CD14-positive monocyte (primary cell): ENCODE measurements around the gene RELCH. TPM values are rescaled to one million over a fixed set of nuclear protein-coding genes. Genes with fewer than 3 reads are reported as not detected.
A peak's percentile ranks its signal among the peaks of the same experiment; 100 is the strongest.

Experiments used
- DNase-seq, 3 donors: peaks; one replicate each; pipeline ENCODE4 v3.0.0-alpha.2; 2011 to 2022
- H2AFZ ChIP-seq: 2 replicates; pipeline ENCODE4 v1.6.0; 2012; ENCODE audit warnings: mild to moderate bottlenecking, low read depth, low read length, inconsistent platforms; ENCODE audit not compliant: insufficient read depth, poor library complexity, severe bottlenecking
- H3K27ac ChIP-seq, 2 donors: 1 replicate in 1 of 2; 2 replicates in 1 of 2; pipeline ENCODE4 v1.5.1; 2012 to 2013; ENCODE audit warnings: low read length in 2 of 2, control low read depth in 1 of 2, inconsistent platforms in 1 of 2, low read depth in 1 of 2, mild to moderate bottlenecking in 1 of 2
- H3K27me3 ChIP-seq, 2 donors: one replicate each; pipeline versions ENCODE4 v1.6.0 to v1.6.1; 2011 to 2013; ENCODE audit warnings: low read length in 2 of 2; ENCODE audit not compliant: control insufficient read depth in 2 of 2, insufficient read depth in 2 of 2
- H3K36me3 ChIP-seq, 2 donors: replicated peaks in 1 of 2; 1 replicate in 1 of 2; 2 replicates in 1 of 2; pipeline versions ENCODE4 v1.5.1 to v1.6.1; 2012 to 2013; ENCODE audit warnings: low read length in 2 of 2, control low read depth in 1 of 2, inconsistent platforms in 1 of 2, mild to moderate bottlenecking in 1 of 2; ENCODE audit not compliant: insufficient read depth in 2 of 2, control insufficient read depth in 1 of 2
- H3K4me1 ChIP-seq, 2 donors: 1 replicate in 1 of 2; 2 replicates in 1 of 2; pipeline versions ENCODE4 v1.5.1 to v1.6.1; 2012 to 2013; ENCODE audit warnings: low read length in 2 of 2, control low read depth in 1 of 2, inconsistent platforms in 1 of 2, mild to moderate bottlenecking in 1 of 2, moderate library complexity in 1 of 2; ENCODE audit not compliant: insufficient read depth in 2 of 2, control insufficient read depth in 1 of 2
- H3K4me2 ChIP-seq: replicated peaks from 2 replicates; pipeline ENCODE3; 2012; ENCODE audit warnings: low read length, moderate library complexity, mild to moderate bottlenecking; ENCODE audit not compliant: poor library complexity, severe bottlenecking; ENCODE audit errors: extremely low read depth
- H3K4me3 ChIP-seq, 3 experiments: fragments of 200-600 bp in 1 of 3; sonication (generic) in 1 of 3; replicated peaks in 1 of 3; 1 replicate in 2 of 3; 2 replicates in 1 of 3; pipeline ENCODE4 v1.5.1; 2011 to 2013; ENCODE audit warnings: low read length in 3 of 3, mild to moderate bottlenecking in 3 of 3, control low read depth in 2 of 3, low read depth in 2 of 3, inconsistent platforms in 1 of 3, moderate library complexity in 1 of 3
- H3K79me2 ChIP-seq: 2 replicates; pipeline ENCODE4 v1.6.0; 2012; ENCODE audit warnings: mild to moderate bottlenecking, control low read depth, inconsistent platforms, low read length, moderate library complexity; ENCODE audit not compliant: insufficient read depth
- H3K9ac ChIP-seq: 2 replicates; pipeline ENCODE4 v1.6.0; 2017; ENCODE audit warnings: low read length, mild to moderate bottlenecking; ENCODE audit not compliant: insufficient read depth, poor library complexity, severe bottlenecking
- H3K9me3 ChIP-seq, 2 donors: replicated peaks in 1 of 2; 1 replicate in 1 of 2; 2 replicates in 1 of 2; pipeline versions ENCODE4 v1.5.1 to v1.6.1; 2012 to 2013; ENCODE audit warnings: low read length in 2 of 2, control low read depth in 1 of 2; ENCODE audit not compliant: control insufficient read depth in 1 of 2, insufficient read depth in 1 of 2
- H4K20me1 ChIP-seq: 2 replicates; pipeline ENCODE4 v1.6.0; 2012; ENCODE audit warnings: mild to moderate bottlenecking, low read length, control low read depth, moderate library complexity; ENCODE audit not compliant: insufficient read depth
- H3K27ac Mint-ChIP-seq, 7 donors: one replicate each; pipeline ENCODE4 v1.8.0; 2020; ENCODE audit warnings: mild to moderate bottlenecking in 7 of 7, mixed read lengths in 7 of 7, moderate library complexity in 6 of 7, inconsistent platforms in 2 of 7
- H3K27me3 Mint-ChIP-seq, 3 donors: one replicate each; pipeline ENCODE4 v1.8.0; 2021 to 2022; ENCODE audit warnings: low read depth in 3 of 3, mild to moderate bottlenecking in 3 of 3, mixed read lengths in 3 of 3, moderate library complexity in 3 of 3, inconsistent platforms in 1 of 3
- H3K36me3 Mint-ChIP-seq, 2 donors: one replicate each; pipeline ENCODE4 v1.8.0; 2020; ENCODE audit warnings: mixed read lengths in 2 of 2, inconsistent platforms in 1 of 2, mild to moderate bottlenecking in 1 of 2
- H3K4me1 Mint-ChIP-seq: one replicate; pipeline ENCODE4 v1.8.0; 2020; ENCODE audit warnings: mild to moderate bottlenecking, mixed read lengths
- H3K4me3 Mint-ChIP-seq, 2 donors: one replicate each; pipeline ENCODE4 v1.8.0; 2020; ENCODE audit warnings: mild to moderate bottlenecking in 2 of 2, mixed read lengths in 2 of 2, moderate library complexity in 1 of 2
- H3K9me3 Mint-ChIP-seq, 7 donors: one replicate each; pipeline ENCODE4 v1.8.0; 2020 to 2022; ENCODE audit warnings: mixed read lengths in 7 of 7, mild to moderate bottlenecking in 6 of 7, moderate library complexity in 6 of 7, inconsistent platforms in 2 of 7
- WGBS: methylation state at CpG from one replicate; pipeline ENCODE4 v1.1.5; 2013; ENCODE audit warnings: missing lambda C conversion rate; ENCODE audit not compliant: insufficient coverage; 5-methylcytosine and 5-hydroxymethylcytosine counted together
- intact Hi-C, 2 donors: fragments of 100-400 bp; cut with micrococcal nuclease; formaldehyde crosslinking; loops; one replicate each; pipeline versions ENCODE4 v1.15.0 to v1.15.1; 2023
- polyA plus RNA-seq, 3 donors: library from polyadenylated mRNA; depleted of rRNA in 1 of 3; unstranded in 2 of 3; stranded (reverse) in 1 of 3; fragments of 300-500 nt in 2 of 3; fragments of >200 nt in 1 of 3; fragmentation: Illumina TruSeq in 2 of 3; gene quantifications; 1 replicate in 2 of 3; 2 replicates in 1 of 3; pipeline ENCODE4 v1.2.3, GENCODE V29; 2012 to 2021
- TF ChIP-seq, protein P1 (sequence below): fragments of 200-600 bp; IDR thresholded peaks from one replicate; pipeline ENCODE4 v1.8.0; 2022; ENCODE audit warnings: antibody characterized with exemption, mild to moderate bottlenecking

The RELCH gene
- polyA plus RNA-seq, 3 donors: 3.8 to 30.4 (median 4.9) TPM

DNA sequence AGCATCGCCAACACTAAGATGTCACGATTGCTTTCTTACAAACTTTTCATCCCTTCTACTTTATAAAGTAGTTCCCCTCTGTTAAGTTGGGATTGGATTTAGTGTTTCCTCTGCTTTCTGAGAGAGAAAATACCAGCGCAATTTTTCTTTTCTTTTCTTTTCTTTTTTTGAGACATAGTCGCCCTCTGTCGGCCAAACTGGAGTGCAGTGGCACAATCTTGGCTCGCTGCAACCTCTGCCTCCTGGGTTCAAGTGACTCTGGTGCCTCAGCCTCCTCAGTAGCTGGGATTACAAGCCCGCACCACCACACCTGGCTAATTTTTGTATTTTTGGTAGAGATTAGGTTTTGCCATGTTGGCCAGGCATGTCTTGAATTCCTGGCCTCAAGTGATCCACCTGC is 9.0 kb downstream of the RELCH start:
- no peaks in the 10 kb centered on the region for H3K27me3 Mint-ChIP-seq
- H3K4me1 ChIP-seq: peaks cover 11 to 18% of the 10 kb centered on the region in 2 donors
- peak overlapping the region in 3 of 7 donors; percentile 26 to 54 (median 32) for H3K27ac Mint-ChIP-seq
- no peak overlapping the region for H3K4me2 ChIP-seq
- no peak overlapping the region for H3K4me3 ChIP-seq
- intact Hi-C loops: no loop called here
- H3K9me3 ChIP-seq: no peaks in the 10 kb centered on the region
- H3K9ac ChIP-seq: no peak overlapping the region
- no peak for DNase-seq
- H2AFZ ChIP-seq: no peak overlapping the region
- H3K27ac ChIP-seq: no peak overlapping the region
- H3K27me3 ChIP-seq: no peaks in the 10 kb centered on the region
- H3K36me3 Mint-ChIP-seq: peaks cover 0 to 9% of the 10 kb centered on the region in 2 donors
- H3K36me3 ChIP-seq: no peaks in the 10 kb centered on the region
- H3K79me2 ChIP-seq: peaks cover 100% of the 10 kb centered on the region
- H3K4me1 Mint-ChIP-seq: peaks cover 45% of the 10 kb centered on the region
- TF ChIP-seq, protein P1, sequence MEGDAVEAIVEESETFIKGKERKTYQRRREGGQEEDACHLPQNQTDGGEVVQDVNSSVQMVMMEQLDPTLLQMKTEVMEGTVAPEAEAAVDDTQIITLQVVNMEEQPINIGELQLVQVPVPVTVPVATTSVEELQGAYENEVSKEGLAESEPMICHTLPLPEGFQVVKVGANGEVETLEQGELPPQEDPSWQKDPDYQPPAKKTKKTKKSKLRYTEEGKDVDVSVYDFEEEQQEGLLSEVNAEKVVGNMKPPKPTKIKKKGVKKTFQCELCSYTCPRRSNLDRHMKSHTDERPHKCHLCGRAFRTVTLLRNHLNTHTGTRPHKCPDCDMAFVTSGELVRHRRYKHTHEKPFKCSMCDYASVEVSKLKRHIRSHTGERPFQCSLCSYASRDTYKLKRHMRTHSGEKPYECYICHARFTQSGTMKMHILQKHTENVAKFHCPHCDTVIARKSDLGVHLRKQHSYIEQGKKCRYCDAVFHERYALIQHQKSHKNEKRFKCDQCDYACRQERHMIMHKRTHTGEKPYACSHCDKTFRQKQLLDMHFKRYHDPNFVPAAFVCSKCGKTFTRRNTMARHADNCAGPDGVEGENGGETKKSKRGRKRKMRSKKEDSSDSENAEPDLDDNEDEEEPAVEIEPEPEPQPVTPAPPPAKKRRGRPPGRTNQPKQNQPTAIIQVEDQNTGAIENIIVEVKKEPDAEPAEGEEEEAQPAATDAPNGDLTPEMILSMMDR: peak; percentile 14
- no CpG with 5 or more reads among the region's 7 CpGs for WGBS
- peaks cover 0 to 2% (median 0%) of the 10 kb centered on the region in 7 donors for H3K9me3 Mint-ChIP-seq
- peaks cover 99% of the 10 kb centered on the region for H4K20me1 ChIP-seq
- no peak overlapping the region for H3K4me3 Mint-ChIP-seq

DNA sequence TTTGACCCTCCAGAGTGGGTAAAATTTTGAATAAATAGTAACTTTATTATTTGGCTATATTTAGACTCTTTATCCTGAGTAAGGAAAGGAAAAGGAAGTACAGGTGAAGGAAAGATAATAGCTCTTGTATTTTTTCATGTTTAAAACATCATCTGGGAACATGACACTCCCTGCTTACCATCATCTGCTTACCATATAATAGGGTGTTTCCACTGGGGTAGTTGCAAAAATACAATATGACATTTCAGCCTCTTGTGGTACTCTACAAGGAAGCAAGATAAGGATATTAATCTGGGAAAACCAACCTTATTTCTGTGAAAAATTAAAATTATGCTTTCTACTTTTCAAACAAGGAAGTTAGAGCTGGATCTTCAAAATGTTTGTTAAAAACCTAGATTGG is 9.9 kb downstream of the RELCH start:
- TF ChIP-seq, protein P1: no peak
- Histone ChIP-seq H2AFZ (no peak overlapping the region), H3K79me2 (peaks cover 100% of the 10 kb centered on the region), H3K27ac (no peak overlapping the region), H4K20me1 (peaks cover 98% of the 10 kb centered on the region), H3K36me3 (no peaks in the 10 kb centered on the region), H3K4me3 (no peak overlapping the region), H3K4me1 (peaks cover 6 to 15% of the 10 kb centered on the region in 2 donors), H3K27me3 (no peaks in the 10 kb centered on the region), H3K9me3 (no peaks in the 10 kb centered on the region), H3K9ac (no peak overlapping the region), H3K4me2 (no peak overlapping the region)
- peaks cover 36% of the 10 kb centered on the region for H3K4me1 Mint-ChIP-seq
- intact Hi-C loops: no loop called here
- H3K4me3 Mint-ChIP-seq: no peak overlapping the region
- no peaks in the 10 kb centered on the region for H3K9me3 Mint-ChIP-seq
- no peaks in the 10 kb centered on the region for H3K27me3 Mint-ChIP-seq
- no peak overlapping the region for H3K27ac Mint-ChIP-seq
- H3K36me3 Mint-ChIP-seq: peaks cover 0 to 9% of the 10 kb centered on the region in 2 donors
- DNase-seq: no peak
